SK-N-SH treated with all-trans-retinoic acid at 6 μM for 48 hours (cell line): ENCODE measurements around the gene ITCH.
A peak's percentile ranks its signal among the peaks of the same experiment; 100 is the strongest.
"Not testable (repeated sequence)": the region's sequence is repeated elsewhere in the genome, so short reads cannot be mapped to it uniquely, and the experiment has no call there.

Source experiments
- ATAC-seq: fragments of 200-7000 bp; cut with Tn5 transposase; 3 replicates; pipeline ENCODE4 v1.9.1; 2020; ENCODE audit warnings: mild to moderate bottlenecking, moderate library complexity
- ARNTL ChIP-seq: fragments of 450-650 bp; formaldehyde crosslinking; IDR thresholded peaks from 2 replicates; pipeline ENCODE4 v1.5.0; 2020; ENCODE audit warnings: low read depth, mild to moderate bottlenecking, moderate library complexity, borderline replicate concordance
- BACH2 ChIP-seq: fragments of 250-450 bp; sonication (Bioruptor Pico); IDR thresholded peaks from 2 replicates; pipeline ENCODE4 v1.9.0; 2021; ENCODE audit warnings: mild to moderate bottlenecking, borderline replicate concordance
- CSDC2 ChIP-seq: fragments of 250-450 bp; sonication (Bioruptor Pico); IDR thresholded peaks from 2 replicates; pipeline ENCODE4 v1.5.0; 2020; ENCODE audit warnings: mild to moderate bottlenecking, moderate library complexity
- ESRRG ChIP-seq: fragments of 250-450 bp; sonication (Bioruptor Pico); IDR thresholded peaks from 2 replicates; pipeline ENCODE4 v1.6.1; 2021; ENCODE audit warnings: mild to moderate bottlenecking
- GLIS3 ChIP-seq: fragments of 250-450 bp; sonication (Bioruptor Pico); IDR thresholded peaks from 2 replicates; pipeline ENCODE4 v1.5.0; 2020; ENCODE audit warnings: mild to moderate bottlenecking, moderate library complexity
- POU6F1 ChIP-seq: fragments of 250-450 bp; sonication (Bioruptor Pico); IDR thresholded peaks from 2 replicates; pipeline ENCODE4 v1.8.0; 2021; ENCODE audit warnings: low read depth, mild to moderate bottlenecking, moderate library complexity, borderline replicate concordance
- PPARA ChIP-seq: fragments of 250-450 bp; sonication (Bioruptor Pico); IDR thresholded peaks from 2 replicates; pipeline ENCODE4 v1.5.0; 2020; ENCODE audit warnings: mild to moderate bottlenecking, borderline replicate concordance
- SNAI2 ChIP-seq: fragments of 250-450 bp; sonication (Bioruptor Pico); IDR thresholded peaks from 2 replicates; pipeline ENCODE4 v1.5.0; 2020; ENCODE audit warnings: mild to moderate bottlenecking, moderate library complexity
- TCF4 ChIP-seq: fragments of 250-450 bp; sonication (Bioruptor Pico); IDR thresholded peaks from 2 replicates; pipeline ENCODE4 v1.8.0; 2021; ENCODE audit warnings: mild to moderate bottlenecking, moderate library complexity, borderline replicate concordance
- TOX ChIP-seq: fragments of 250-450 bp; sonication (Bioruptor Pico); IDR thresholded peaks from 2 replicates; pipeline ENCODE4 v1.8.0; 2021; ENCODE audit warnings: mild to moderate bottlenecking, moderate library complexity, borderline replicate concordance
- ZC3H10 ChIP-seq: fragments of 250-450 bp; sonication (Bioruptor Pico); IDR thresholded peaks from 2 replicates; pipeline ENCODE4 v1.5.1; 2021; ENCODE audit warnings: mild to moderate bottlenecking, moderate library complexity
- ZFP3 ChIP-seq: fragments of 250-450 bp; sonication (Bioruptor Pico); IDR thresholded peaks from 2 replicates; pipeline ENCODE4 v1.5.0; 2020; ENCODE audit warnings: mild to moderate bottlenecking, moderate library complexity
- ZFP30 ChIP-seq: fragments of 450-650 bp; formaldehyde crosslinking; IDR thresholded peaks from 2 replicates; pipeline ENCODE4 v1.5.0; 2022; ENCODE audit warnings: mild to moderate bottlenecking, moderate library complexity
- ZNF565 ChIP-seq: fragments of 450-650 bp; formaldehyde crosslinking; conservative IDR thresholded peaks from 2 replicates; pipeline ENCODE4 v1.5.0; 2020; ENCODE audit warnings: low read depth, mild to moderate bottlenecking, moderate library complexity
- TF ChIP-seq, protein P1 (sequence below): fragments of 250-450 bp; sonication (Bioruptor Pico); IDR thresholded peaks from 2 replicates; pipeline ENCODE4 v1.8.0; 2020; ENCODE audit warnings: mild to moderate bottlenecking, moderate library complexity, borderline replicate concordance
- TF ChIP-seq, protein P2 (sequence below): fragments of 250-450 bp; sonication (Bioruptor Pico); IDR thresholded peaks from 2 replicates; pipeline ENCODE4 v1.5.1; 2020; ENCODE audit warnings: low read depth, mild to moderate bottlenecking, moderate library complexity
- TF ChIP-seq, protein P3 (sequence below): fragments of 250-450 bp; sonication (Bioruptor Pico); IDR thresholded peaks from 2 replicates; pipeline ENCODE4 v1.5.0; 2020; ENCODE audit warnings: mild to moderate bottlenecking, moderate library complexity
- TF ChIP-seq, protein P4 (sequence below): fragments of 250-450 bp; sonication (Bioruptor Pico); IDR thresholded peaks from 2 replicates; pipeline ENCODE4 v1.5.1; 2021; ENCODE audit warnings: mild to moderate bottlenecking, moderate library complexity

Gene ITCH

DNA sequence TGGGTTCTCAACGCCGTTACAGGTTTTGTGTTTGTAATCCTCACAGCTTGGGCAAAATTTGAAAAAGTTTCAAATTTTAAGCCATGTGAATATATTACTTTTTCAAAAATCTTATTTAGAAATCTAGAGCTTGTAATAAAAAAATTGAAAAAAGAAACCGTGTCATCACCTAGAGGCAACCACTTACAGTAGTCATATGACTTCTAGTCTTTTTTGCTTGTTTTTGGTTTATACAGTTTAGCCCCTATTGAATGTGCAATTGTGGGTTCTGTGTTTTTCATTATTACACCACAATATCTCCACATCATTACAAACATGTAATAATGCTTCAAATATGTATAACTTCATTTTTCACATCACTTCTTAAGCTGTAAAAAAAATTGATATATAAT is 154.0 kb downstream of the ITCH start:
- TF ChIP-seq, protein P1, sequence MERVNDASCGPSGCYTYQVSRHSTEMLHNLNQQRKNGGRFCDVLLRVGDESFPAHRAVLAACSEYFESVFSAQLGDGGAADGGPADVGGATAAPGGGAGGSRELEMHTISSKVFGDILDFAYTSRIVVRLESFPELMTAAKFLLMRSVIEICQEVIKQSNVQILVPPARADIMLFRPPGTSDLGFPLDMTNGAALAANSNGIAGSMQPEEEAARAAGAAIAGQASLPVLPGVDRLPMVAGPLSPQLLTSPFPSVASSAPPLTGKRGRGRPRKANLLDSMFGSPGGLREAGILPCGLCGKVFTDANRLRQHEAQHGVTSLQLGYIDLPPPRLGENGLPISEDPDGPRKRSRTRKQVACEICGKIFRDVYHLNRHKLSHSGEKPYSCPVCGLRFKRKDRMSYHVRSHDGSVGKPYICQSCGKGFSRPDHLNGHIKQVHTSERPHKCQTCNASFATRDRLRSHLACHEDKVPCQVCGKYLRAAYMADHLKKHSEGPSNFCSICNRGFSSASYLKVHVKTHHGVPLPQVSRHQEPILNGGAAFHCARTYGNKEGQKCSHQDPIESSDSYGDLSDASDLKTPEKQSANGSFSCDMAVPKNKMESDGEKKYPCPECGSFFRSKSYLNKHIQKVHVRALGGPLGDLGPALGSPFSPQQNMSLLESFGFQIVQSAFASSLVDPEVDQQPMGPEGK (CRISPR knock-in tag): no peak
- no peak for TF ChIP-seq PPARA (CRISPR knock-in tag)
- no peak for TF ChIP-seq ZFP3 (CRISPR knock-in tag)
- no peak for TF ChIP-seq ESRRG (CRISPR knock-in tag)
- TF ChIP-seq BACH2 (CRISPR knock-in tag): no peak
- TF ChIP-seq TOX (CRISPR knock-in tag): no peak
- TF ChIP-seq, protein P2, sequence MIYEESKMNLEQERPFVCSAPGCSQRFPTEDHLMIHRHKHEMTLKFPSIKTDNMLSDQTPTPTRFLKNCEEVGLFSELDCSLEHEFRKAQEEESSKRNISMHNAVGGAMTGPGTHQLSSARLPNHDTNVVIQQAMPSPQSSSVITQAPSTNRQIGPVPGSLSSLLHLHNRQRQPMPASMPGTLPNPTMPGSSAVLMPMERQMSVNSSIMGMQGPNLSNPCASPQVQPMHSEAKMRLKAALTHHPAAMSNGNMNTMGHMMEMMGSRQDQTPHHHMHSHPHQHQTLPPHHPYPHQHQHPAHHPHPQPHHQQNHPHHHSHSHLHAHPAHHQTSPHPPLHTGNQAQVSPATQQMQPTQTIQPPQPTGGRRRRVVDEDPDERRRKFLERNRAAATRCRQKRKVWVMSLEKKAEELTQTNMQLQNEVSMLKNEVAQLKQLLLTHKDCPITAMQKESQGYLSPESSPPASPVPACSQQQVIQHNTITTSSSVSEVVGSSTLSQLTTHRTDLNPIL (CRISPR knock-in tag): no peak
- TF ChIP-seq, protein P3, sequence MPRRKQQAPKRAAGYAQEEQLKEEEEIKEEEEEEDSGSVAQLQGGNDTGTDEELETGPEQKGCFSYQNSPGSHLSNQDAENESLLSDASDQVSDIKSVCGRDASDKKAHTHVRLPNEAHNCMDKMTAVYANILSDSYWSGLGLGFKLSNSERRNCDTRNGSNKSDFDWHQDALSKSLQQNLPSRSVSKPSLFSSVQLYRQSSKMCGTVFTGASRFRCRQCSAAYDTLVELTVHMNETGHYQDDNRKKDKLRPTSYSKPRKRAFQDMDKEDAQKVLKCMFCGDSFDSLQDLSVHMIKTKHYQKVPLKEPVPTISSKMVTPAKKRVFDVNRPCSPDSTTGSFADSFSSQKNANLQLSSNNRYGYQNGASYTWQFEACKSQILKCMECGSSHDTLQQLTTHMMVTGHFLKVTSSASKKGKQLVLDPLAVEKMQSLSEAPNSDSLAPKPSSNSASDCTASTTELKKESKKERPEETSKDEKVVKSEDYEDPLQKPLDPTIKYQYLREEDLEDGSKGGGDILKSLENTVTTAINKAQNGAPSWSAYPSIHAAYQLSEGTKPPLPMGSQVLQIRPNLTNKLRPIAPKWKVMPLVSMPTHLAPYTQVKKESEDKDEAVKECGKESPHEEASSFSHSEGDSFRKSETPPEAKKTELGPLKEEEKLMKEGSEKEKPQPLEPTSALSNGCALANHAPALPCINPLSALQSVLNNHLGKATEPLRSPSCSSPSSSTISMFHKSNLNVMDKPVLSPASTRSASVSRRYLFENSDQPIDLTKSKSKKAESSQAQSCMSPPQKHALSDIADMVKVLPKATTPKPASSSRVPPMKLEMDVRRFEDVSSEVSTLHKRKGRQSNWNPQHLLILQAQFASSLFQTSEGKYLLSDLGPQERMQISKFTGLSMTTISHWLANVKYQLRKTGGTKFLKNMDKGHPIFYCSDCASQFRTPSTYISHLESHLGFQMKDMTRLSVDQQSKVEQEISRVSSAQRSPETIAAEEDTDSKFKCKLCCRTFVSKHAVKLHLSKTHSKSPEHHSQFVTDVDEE: no peak
- TF ChIP-seq POU6F1: no peak
- no peak for TF ChIP-seq ZFP30
- TF ChIP-seq, protein P4, sequence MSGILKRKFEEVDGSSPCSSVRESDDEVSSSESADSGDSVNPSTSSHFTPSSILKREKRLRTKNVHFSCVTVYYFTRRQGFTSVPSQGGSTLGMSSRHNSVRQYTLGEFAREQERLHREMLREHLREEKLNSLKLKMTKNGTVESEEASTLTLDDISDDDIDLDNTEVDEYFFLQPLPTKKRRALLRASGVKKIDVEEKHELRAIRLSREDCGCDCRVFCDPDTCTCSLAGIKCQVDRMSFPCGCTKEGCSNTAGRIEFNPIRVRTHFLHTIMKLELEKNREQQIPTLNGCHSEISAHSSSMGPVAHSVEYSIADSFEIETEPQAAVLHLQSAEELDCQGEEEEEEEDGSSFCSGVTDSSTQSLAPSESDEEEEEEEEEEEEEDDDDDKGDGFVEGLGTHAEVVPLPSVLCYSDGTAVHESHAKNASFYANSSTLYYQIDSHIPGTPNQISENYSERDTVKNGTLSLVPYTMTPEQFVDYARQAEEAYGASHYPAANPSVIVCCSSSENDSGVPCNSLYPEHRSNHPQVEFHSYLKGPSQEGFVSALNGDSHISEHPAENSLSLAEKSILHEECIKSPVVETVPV (CRISPR knock-in tag): no peak
- no peak for TF ChIP-seq GLIS3 (CRISPR knock-in tag)
- TF ChIP-seq SNAI2 (CRISPR knock-in tag): no peak
- TF ChIP-seq ARNTL (CRISPR knock-in tag): no peak
- no peak for TF ChIP-seq CSDC2 (CRISPR knock-in tag)
- TF ChIP-seq TCF4: no peak
- TF ChIP-seq ZC3H10: no peak
- ATAC-seq: no peak

GRCh38 chr20:34518863-34519262 is 155.8 kb downstream of the ITCH start:
- ATAC-seq: not testable (repeated sequence)

DNA sequence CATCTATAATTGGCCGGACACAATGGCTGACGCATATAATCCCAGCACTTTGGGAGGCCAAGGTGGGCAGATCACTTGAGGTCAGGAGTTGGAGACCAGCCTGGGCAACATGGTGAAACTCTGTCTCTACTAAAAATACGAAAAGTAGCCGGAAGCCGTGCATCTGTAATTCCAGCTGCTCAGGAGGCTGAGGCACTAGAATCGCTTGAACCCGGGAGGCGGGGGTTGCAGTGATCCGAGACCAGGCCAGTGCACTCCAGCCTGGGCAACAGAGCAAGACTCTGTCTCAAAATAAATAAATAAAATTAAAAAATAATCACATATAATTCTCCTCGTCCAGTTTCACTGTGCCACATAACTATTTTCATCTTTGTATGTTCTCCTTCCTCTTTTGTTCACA is 156.8 kb downstream of the ITCH start:
- ATAC-seq: not testable (repeated sequence)

DNA sequence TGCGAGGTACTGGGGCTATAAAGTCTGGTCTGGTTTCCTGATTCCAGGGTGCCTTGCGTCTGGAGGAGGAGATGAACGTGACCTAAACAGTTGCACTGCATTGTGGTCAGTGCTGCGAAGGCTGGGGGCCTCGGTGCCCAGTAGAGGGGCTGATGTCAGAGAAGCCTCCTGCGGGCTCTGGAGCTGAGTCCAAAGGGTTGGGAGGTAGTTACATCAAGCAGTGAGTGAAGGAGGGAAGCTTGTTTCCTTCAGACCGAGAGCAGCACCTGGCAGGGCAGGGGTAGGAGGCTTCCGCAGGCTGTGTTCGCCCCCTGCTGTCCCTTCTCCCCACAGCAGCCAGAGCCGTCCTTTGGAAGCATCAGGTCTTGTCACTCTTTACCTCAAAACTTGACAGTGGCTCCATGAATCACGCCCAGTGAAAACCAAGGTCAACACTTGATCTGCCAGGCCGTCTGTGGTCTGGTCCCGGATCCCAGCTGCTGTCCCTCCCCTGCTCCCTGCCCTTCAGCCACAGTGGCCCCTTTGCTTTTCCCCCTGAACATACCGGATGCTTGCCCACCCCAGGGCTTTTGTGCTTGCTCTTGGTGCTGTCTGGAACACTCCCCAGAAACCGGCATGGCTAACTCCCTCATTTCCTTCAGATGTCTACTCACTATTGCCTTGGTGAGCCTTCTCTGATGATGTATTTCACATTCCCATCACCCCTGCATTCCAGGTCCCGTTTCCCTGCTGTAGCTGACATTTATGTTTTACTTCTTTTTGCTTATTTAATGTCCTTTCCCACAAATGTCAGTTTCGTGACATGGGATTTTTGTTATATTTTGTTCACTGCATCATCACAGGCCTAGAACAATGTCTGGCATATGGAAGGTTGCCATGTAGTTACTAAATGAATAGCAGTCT is 160.1 kb downstream of the ITCH start:
- ATAC-seq: peak; percentile 50
- TF ChIP-seq, protein P4 (CRISPR knock-in tag): no peak
- TF ChIP-seq PPARA (CRISPR knock-in tag) (no peak), POU6F1 (no peak), ZNF565 (CRISPR knock-in tag) (no peak), ARNTL (CRISPR knock-in tag) (no peak), CSDC2 (CRISPR knock-in tag) (no peak)
- TF ChIP-seq, protein P2 (CRISPR knock-in tag): no peak
- TF ChIP-seq, protein P1 (CRISPR knock-in tag): no peak
